Adrenal gland (tissue), 5 donors: ENCODE results near the gene VSTM2B.

ENCODE experiments used
- POLR2A ChIP-seq, 2 donors: fragments of 450-650 bp; IDR thresholded peaks; one replicate each; pipeline ENCODE4 v1.6.1; 2017; ENCODE audit warnings: antibody characterized with exemption in 2 of 2, mild to moderate bottlenecking in 2 of 2, moderate library complexity in 1 of 2
- TF ChIP-seq, protein P1 (sequence below), 6 experiments: fragments of 450-650 bp in 4 of 6; fragments of 200-600 bp in 2 of 6; sonication (generic) in 1 of 6; IDR thresholded peaks; 1 replicate in 5 of 6; 2 replicates in 1 of 6; pipeline versions ENCODE4 v1.5.1 to v1.8.0; 2016 to 2021; ENCODE audit warnings: antibody characterized with exemption in 6 of 6, mild to moderate bottlenecking in 2 of 6, moderate library complexity in 1 of 6
- donor health status: DM: no; HTN: no; CAD: no.

DNA sequence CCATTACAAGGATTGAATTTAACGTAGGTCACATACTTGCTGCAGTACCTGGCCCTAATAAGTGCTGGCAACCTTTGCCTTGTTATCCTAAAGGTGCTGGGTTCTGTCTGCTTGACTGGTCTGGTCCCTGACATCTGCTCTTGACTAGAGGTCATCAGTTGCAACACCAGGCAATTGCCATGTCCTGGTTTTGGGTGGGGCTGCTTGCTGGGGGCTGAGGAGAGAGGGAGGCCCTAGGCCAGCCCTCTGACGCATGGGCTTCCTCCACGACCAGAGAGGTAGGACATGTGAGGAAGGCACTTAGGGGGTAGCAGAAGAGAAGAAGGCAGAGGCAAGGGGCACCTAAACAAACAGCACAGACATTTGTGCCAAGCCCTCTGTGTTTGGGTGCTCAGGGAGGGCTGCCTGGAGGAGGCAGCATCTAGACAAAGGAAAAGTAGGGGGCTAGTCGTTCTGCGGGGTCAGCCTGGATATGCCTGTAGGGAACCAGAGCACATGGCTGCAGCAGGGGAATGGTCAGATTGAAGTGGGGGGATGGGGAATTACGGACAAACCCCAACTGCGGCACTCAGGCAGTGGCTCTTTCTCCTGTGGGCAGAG is 21.7 kb downstream of the VSTM2B start:
- TF ChIP-seq, protein P1, sequence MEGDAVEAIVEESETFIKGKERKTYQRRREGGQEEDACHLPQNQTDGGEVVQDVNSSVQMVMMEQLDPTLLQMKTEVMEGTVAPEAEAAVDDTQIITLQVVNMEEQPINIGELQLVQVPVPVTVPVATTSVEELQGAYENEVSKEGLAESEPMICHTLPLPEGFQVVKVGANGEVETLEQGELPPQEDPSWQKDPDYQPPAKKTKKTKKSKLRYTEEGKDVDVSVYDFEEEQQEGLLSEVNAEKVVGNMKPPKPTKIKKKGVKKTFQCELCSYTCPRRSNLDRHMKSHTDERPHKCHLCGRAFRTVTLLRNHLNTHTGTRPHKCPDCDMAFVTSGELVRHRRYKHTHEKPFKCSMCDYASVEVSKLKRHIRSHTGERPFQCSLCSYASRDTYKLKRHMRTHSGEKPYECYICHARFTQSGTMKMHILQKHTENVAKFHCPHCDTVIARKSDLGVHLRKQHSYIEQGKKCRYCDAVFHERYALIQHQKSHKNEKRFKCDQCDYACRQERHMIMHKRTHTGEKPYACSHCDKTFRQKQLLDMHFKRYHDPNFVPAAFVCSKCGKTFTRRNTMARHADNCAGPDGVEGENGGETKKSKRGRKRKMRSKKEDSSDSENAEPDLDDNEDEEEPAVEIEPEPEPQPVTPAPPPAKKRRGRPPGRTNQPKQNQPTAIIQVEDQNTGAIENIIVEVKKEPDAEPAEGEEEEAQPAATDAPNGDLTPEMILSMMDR (IDR thresholded peaks at IDR 0.05) = no peak
- no peak for TF ChIP-seq POLR2A (IDR thresholded peaks at IDR 0.05)
